DND-41 (cell line): Measurements from ENCODE around the gene CASR.
A peak's percentile ranks its signal among the peaks of the same experiment; 100 is the strongest.

ENCODE experiments used
- ATAC-seq: fragments of 200-7000 bp; cut with Tn5 transposase; 3 replicates; pipeline ENCODE4 v1.9.1; 2021; ENCODE audit warnings: low read depth; ENCODE audit not compliant: insufficient read depth
- DNase-seq: peaks from one replicate; pipeline ENCODE4 v3.0.0-alpha.2; 2020
- H2AFZ ChIP-seq: 2 replicates; pipeline ENCODE4 v1.6.0; 2012; ENCODE audit warnings: low read depth, low read length
- H3K27ac ChIP-seq: 2 replicates; pipeline ENCODE4 v1.5.1; 2012; ENCODE audit warnings: low read length, inconsistent platforms
- H3K27me3 ChIP-seq: fragments of 200-600 bp; sonication (generic); 2 replicates; pipeline ENCODE4 v1.6.0; 2012; ENCODE audit warnings: low read length, mild to moderate bottlenecking, inconsistent platforms; ENCODE audit not compliant: insufficient read depth, poor library complexity
- H3K36me3 ChIP-seq: 2 replicates; pipeline ENCODE4 v1.5.1; 2012; ENCODE audit warnings: low read length, inconsistent platforms; ENCODE audit not compliant: insufficient read depth
- H3K4me1 ChIP-seq: 2 replicates; pipeline ENCODE4 v1.5.1; 2012; ENCODE audit warnings: mild to moderate bottlenecking, low read length; ENCODE audit not compliant: insufficient read depth
- H3K4me2 ChIP-seq: 2 replicates; pipeline ENCODE4 v1.6.0; 2012; ENCODE audit warnings: mild to moderate bottlenecking, moderate library complexity, low read length, inconsistent platforms; ENCODE audit not compliant: insufficient read depth
- H3K4me3 ChIP-seq, 2 experiments: fragments of 200-600 bp in 1 of 2; shearing (Covaris generic) in 1 of 2; 2 replicates each; pipeline ENCODE4 v1.5.1; 2012 to 2016; ENCODE audit warnings: inconsistent platforms in 2 of 2, low read length in 2 of 2, mild to moderate bottlenecking in 2 of 2, low read depth in 1 of 2, moderate library complexity in 1 of 2
- H3K79me2 ChIP-seq: 2 replicates; pipeline ENCODE4 v1.6.0; 2012; ENCODE audit warnings: low read length, inconsistent platforms; ENCODE audit not compliant: insufficient read depth
- H3K9ac ChIP-seq: 2 replicates; pipeline ENCODE4 v1.6.0; 2012; ENCODE audit warnings: low read depth, mild to moderate bottlenecking, inconsistent platforms, low read length, moderate library complexity
- H3K9me3 ChIP-seq: 2 replicates; pipeline ENCODE4 v1.5.1; 2012; ENCODE audit warnings: low read length, moderate library complexity, mild to moderate bottlenecking, inconsistent platforms; ENCODE audit not compliant: insufficient read depth, severe bottlenecking
- H4K20me1 ChIP-seq: 2 replicates; pipeline ENCODE4 v1.6.0; 2012; ENCODE audit warnings: low read length; ENCODE audit not compliant: insufficient read depth
- CTCF ChIP-seq: IDR thresholded peaks from 2 replicates; pipeline ENCODE4 v1.5.1; 2012; ENCODE audit warnings: borderline replicate concordance, low read length, moderate library complexity, mild to moderate bottlenecking; ENCODE audit not compliant: poor library complexity, severe bottlenecking; ENCODE audit errors: extremely low read depth
- EZH2 ChIP-seq: IDR thresholded peaks from 3 replicates; pipeline ENCODE4 v1.6.1; 2012; ENCODE audit warnings: borderline replicate concordance, low read depth, mild to moderate bottlenecking, moderate library complexity, low read length, inconsistent platforms; ENCODE audit not compliant: severe bottlenecking

CASR gene

GRCh38 chr3:122322095-122323075, 138.9 kb downstream of the CASR start:
- Histone ChIP-seq H3K9ac (no peak overlapping the region), H4K20me1 (no peaks in the 10 kb centered on the region), H3K79me2 (no peaks in the 10 kb centered on the region), H3K4me1 (no peaks in the 10 kb centered on the region), H2AFZ (no peak overlapping the region), H3K36me3 (no peaks in the 10 kb centered on the region), H3K4me3 (no peak overlapping the region), H3K4me2 (no peak overlapping the region), H3K27me3 (peaks cover 2% of the 10 kb centered on the region), H3K27ac (no peak overlapping the region), H3K9me3 (peaks cover 10% of the 10 kb centered on the region)
- ATAC-seq (peak; percentile 77), DNase-seq (peak; percentile 12)
- TF ChIP-seq CTCF (no peak), EZH2 (no peak)

GRCh38 chr3:122324871-122325323, 141.4 kb downstream of the CASR start, which contains the start of gene CSTA:
Gene CSTA, plus strand, starts transcription at chr3:122325248. Its CDS starts 45 bp downstream, at chr3:122325293.
- ATAC-seq, result no peak
- no peak within 1 kb of the TSS for H3K4me2 ChIP-seq
- no peaks in the 10 kb centered on the region for H3K79me2 ChIP-seq
- H3K9ac ChIP-seq, result no peak within 1 kb of the TSS
- H3K4me3 ChIP-seq, result no peak within 1 kb of the TSS
- H3K9me3 ChIP-seq, result peaks cover 2% of the 10 kb centered on the region
- DNase-seq, result no peak
- TF ChIP-seq CTCF, result no peak
- no peak for TF ChIP-seq EZH2
- H4K20me1 ChIP-seq, result no peaks in the 10 kb centered on the region
- no peak within 1 kb of the TSS for H3K27ac ChIP-seq
- H3K36me3 ChIP-seq, result no peaks in the 10 kb centered on the region
- H2AFZ ChIP-seq, result no peak within 1 kb of the TSS
- peaks cover 2% of the 10 kb centered on the region for H3K27me3 ChIP-seq
- H3K4me1 ChIP-seq, result no peaks in the 10 kb centered on the region

- Histone ChIP-seq H3K4me3 (no peak overlapping the region), H3K4me1 (no peaks in the 10 kb centered on the region), H2AFZ (no peak overlapping the region), H3K27me3 (peaks cover 2% of the 10 kb centered on the region), H3K27ac (no peak overlapping the region), H3K36me3 (no peaks in the 10 kb centered on the region), H3K4me2 (no peak overlapping the region), H4K20me1 (no peaks in the 10 kb centered on the region), H3K9me3 (no peaks in the 10 kb centered on the region), H3K9ac (no peak overlapping the region), H3K79me2 (no peaks in the 10 kb centered on the region)
- TF ChIP-seq CTCF (no peak), EZH2 (no peak)
- DNase-seq (no peak), ATAC-seq (no peak)
These were observed 142.3 kb downstream of the CASR start for GRCh38 chr3:122325769-122326168.
